H1 (cell line): ENCODE measurements around the gene MRPL9. TPM values are rescaled to one million over a fixed set of nuclear protein-coding genes. Genes with fewer than 3 reads are reported as not detected.

ENCODE experiments used
- CTCF ChIA-PET: fragments of 300-600 bp; sonication (Branson Sonifier 250); formaldehyde crosslinking; loops from one replicate; lab custom pipeline; 2021; ENCODE audit not compliant: partially characterized antibody; lab: Charles Lee
- POLR2A ChIA-PET: fragments of 300-600 bp; sonication (Branson Sonifier 250); formaldehyde crosslinking; loops from one replicate; lab custom pipeline; 2021; ENCODE audit warnings: inconsistent platforms; ENCODE audit not compliant: partially characterized antibody; lab: Charles Lee
- DNase-seq, 2 experiments: peaks; one replicate each; pipeline versions ENCODE4 v3.0.0 to v3.0.0-alpha.2; 2010 to 2022; ENCODE audit warnings: low spot score in 2 of 2, low read depth in 1 of 2, mixed read lengths in 1 of 2
- FAIRE-seq: peaks from 2 replicates; lab custom pipeline; 2011; peaks lifted over from hg19 to GRCh38; lab: Jason Lieb, UNC
- H2AFZ ChIP-seq: 2 replicates; pipeline ENCODE4 v1.8.1; 2012; ENCODE audit warnings: low read length, inconsistent platforms
- H2AK5ac ChIP-seq: 2 replicates; pipeline ENCODE4 v1.6.1; 2013; ENCODE audit warnings: low read depth, low read length
- H2BK120ac ChIP-seq: replicated peaks from 2 replicates; pipeline ENCODE3; 2013; ENCODE audit warnings: low read depth, low read length, inconsistent platforms
- H2BK12ac ChIP-seq: 2 replicates; pipeline ENCODE4 v1.6.1; 2013; ENCODE audit warnings: low read depth, low read length
- H2BK15ac ChIP-seq: 2 replicates; pipeline ENCODE4 v1.6.1; 2013; ENCODE audit warnings: low read length
- H2BK20ac ChIP-seq: 2 replicates; pipeline ENCODE4 v1.6.1; 2013; ENCODE audit warnings: low read length
- H2BK5ac ChIP-seq: 2 replicates; pipeline ENCODE4 v1.6.1; 2013; ENCODE audit warnings: low read depth, low read length
- H3K14ac ChIP-seq: 2 replicates; pipeline ENCODE4 v1.6.1; 2013; ENCODE audit warnings: inconsistent platforms; ENCODE audit not compliant: insufficient read length
- H3K18ac ChIP-seq: 2 replicates; pipeline ENCODE4 v1.6.1; 2013; ENCODE audit warnings: low read length; ENCODE audit errors: extremely low read depth
- H3K23ac ChIP-seq: 2 replicates; pipeline ENCODE4 v1.6.1; 2013; ENCODE audit warnings: inconsistent platforms; ENCODE audit not compliant: insufficient read length
- H3K23me2 ChIP-seq: 2 replicates; pipeline ENCODE4 v1.6.1; 2013; ENCODE audit warnings: low read depth, low read length
- H3K27ac ChIP-seq: 2 replicates; pipeline ENCODE4 v1.6.1; 2011; ENCODE audit warnings: low read depth, low read length, inconsistent platforms
- H3K27me3 ChIP-seq, 4 experiments: replicated peaks in 1 of 4; 1 replicate in 1 of 4; 2 replicates in 3 of 4; pipeline versions ENCODE4 v1.6.1 to v1.8.1; 2011 to 2013; ENCODE audit warnings: low read length in 3 of 4, mild to moderate bottlenecking in 3 of 4, inconsistent platforms in 2 of 4, mixed read lengths in 2 of 4, moderate library complexity in 1 of 4; ENCODE audit not compliant: control insufficient read depth in 3 of 4, insufficient read depth in 3 of 4; ENCODE audit errors: extremely low read depth in 1 of 4
- H3K36me3 ChIP-seq, 4 experiments: 2 replicates each; pipeline versions ENCODE4 v1.6.1 to v1.8.1; 2011 to 2013; ENCODE audit warnings: mild to moderate bottlenecking in 4 of 4, low read length in 3 of 4, moderate library complexity in 2 of 4, control low read depth in 1 of 4, inconsistent platforms in 1 of 4; ENCODE audit not compliant: insufficient read depth in 4 of 4, control insufficient read depth in 2 of 4
- H3K4ac ChIP-seq: replicated peaks from 2 replicates; pipeline ENCODE3; 2013; ENCODE audit warnings: low read length, low read depth, mixed read lengths, inconsistent platforms; ENCODE audit not compliant: insufficient read length
- H3K4me1 ChIP-seq, 4 experiments: replicated peaks in 1 of 4; 1 replicate in 1 of 4; 2 replicates in 3 of 4; pipeline versions ENCODE4 v1.6.1 to v1.8.1; 2011 to 2013; ENCODE audit warnings: low read length in 3 of 4, inconsistent platforms in 2 of 4, mixed read lengths in 1 of 4; ENCODE audit not compliant: insufficient read depth in 4 of 4, control insufficient read depth in 3 of 4
- H3K4me2 ChIP-seq, 2 experiments: 2 replicates each; pipeline versions ENCODE4 v1.6.1 to v1.8.1; 2011 to 2013; ENCODE audit warnings: low read depth in 2 of 2, low read length in 2 of 2, control low read depth in 1 of 2, inconsistent platforms in 1 of 2, mild to moderate bottlenecking in 1 of 2; ENCODE audit not compliant: insufficient read depth in 1 of 2
- H3K4me3 ChIP-seq, 4 experiments: fragments of 200-600, 300-600 bp in 1 of 4; sonication (generic), shearing (Covaris generic), sonication (Bioruptor Twin) in 1 of 4; 2 replicates each; pipeline versions ENCODE4 v1.5.1 to v1.8.1; 2011 to 2016; ENCODE audit warnings: low read length in 4 of 4, low read depth in 3 of 4, control low read depth in 2 of 4, inconsistent platforms in 2 of 4, mild to moderate bottlenecking in 2 of 4, mixed read lengths in 1 of 4, moderate library complexity in 1 of 4; ENCODE audit not compliant: insufficient read depth in 2 of 4; ENCODE audit errors: extremely low read depth in 1 of 4
- H3K56ac ChIP-seq: replicated peaks from 2 replicates; pipeline ENCODE3; 2013; ENCODE audit warnings: low read depth, mild to moderate bottlenecking, mixed read lengths, low read length, inconsistent platforms; ENCODE audit not compliant: insufficient read length
- H3K79me1 ChIP-seq: 2 replicates; pipeline ENCODE4 v1.6.1; 2013; ENCODE audit warnings: low read depth, low read length, control low read depth
- H3K79me2 ChIP-seq, 2 experiments: 2 replicates each; pipeline versions ENCODE4 v1.6.1 to v1.8.1; 2012 to 2013; ENCODE audit warnings: low read length in 2 of 2, mild to moderate bottlenecking in 2 of 2, inconsistent platforms in 1 of 2; ENCODE audit not compliant: insufficient read depth in 2 of 2, control insufficient read depth in 1 of 2
- H3K9ac ChIP-seq, 4 experiments: replicated peaks in 1 of 4; 1 replicate in 1 of 4; 2 replicates in 3 of 4; pipeline versions ENCODE4 v1.6.1 to v1.8.1; 2011 to 2013; ENCODE audit warnings: low read depth in 3 of 4, low read length in 3 of 4, control low read depth in 2 of 4, mild to moderate bottlenecking in 2 of 4, moderate library complexity in 2 of 4, inconsistent platforms in 1 of 4; ENCODE audit errors: extremely low read depth in 1 of 4
- H3K9me3 ChIP-seq, 2 experiments: 2 replicates each; pipeline versions ENCODE4 v1.6.1 to v1.8.1; 2012 to 2013; ENCODE audit warnings: mild to moderate bottlenecking in 2 of 2, moderate library complexity in 2 of 2, control low read depth in 1 of 2, inconsistent platforms in 1 of 2, low read depth in 1 of 2, low read length in 1 of 2, mixed read lengths in 1 of 2; ENCODE audit not compliant: insufficient read depth in 2 of 2
- H4K20me1 ChIP-seq, 2 experiments: replicated peaks in 1 of 2; 2 replicates each; pipeline versions ENCODE3 to v1.8.1; 2011 to 2013; ENCODE audit warnings: inconsistent platforms in 2 of 2, low read length in 2 of 2, mild to moderate bottlenecking in 1 of 2; ENCODE audit not compliant: insufficient read depth in 2 of 2, control insufficient read depth in 1 of 2
- H4K5ac ChIP-seq: 2 replicates; pipeline ENCODE4 v1.6.1; 2013; ENCODE audit warnings: low read length, low read depth, mixed read lengths, inconsistent platforms; ENCODE audit not compliant: insufficient read length
- H4K8ac ChIP-seq: 2 replicates; pipeline ENCODE4 v1.8.0; 2013; ENCODE audit warnings: mild to moderate bottlenecking, moderate library complexity, low read length, inconsistent platforms; ENCODE audit not compliant: insufficient read depth; ENCODE audit errors: extremely low read depth
- H4K91ac ChIP-seq: replicated peaks from 2 replicates; pipeline ENCODE3; 2013; ENCODE audit warnings: low read length, mixed read lengths, inconsistent platforms; ENCODE audit not compliant: insufficient read length
- EGR1 ChIP-seq: IDR thresholded peaks from 2 replicates; pipeline ENCODE4 v1.6.1; 2011; ENCODE audit warnings: low read depth, low read length, borderline replicate concordance
- EZH2 ChIP-seq: fragments of 200-600 bp; sonication (generic); IDR thresholded peaks from 2 replicates; pipeline ENCODE4 v1.7.1; 2012; ENCODE audit warnings: low read depth, mild to moderate bottlenecking, moderate library complexity, low read length, inconsistent platforms; ENCODE audit not compliant: severe bottlenecking
- KDM4A ChIP-seq: IDR thresholded peaks from one replicate; pipeline ENCODE4 v1.7.1; 2012; ENCODE audit warnings: low read depth, mild to moderate bottlenecking, moderate library complexity, low read length, inconsistent platforms; ENCODE audit not compliant: severe bottlenecking
- KDM5A ChIP-seq: fragments of 200-600 bp; IDR thresholded peaks from 2 replicates; pipeline ENCODE4 v1.7.1; 2012; ENCODE audit warnings: mild to moderate bottlenecking, low read length, inconsistent platforms, mixed read lengths
- NANOG ChIP-seq: IDR thresholded peaks from 2 replicates; pipeline ENCODE4 v1.6.1; 2011; ENCODE audit warnings: low read length, low read depth, mild to moderate bottlenecking, inconsistent platforms; ENCODE audit not compliant: insufficient read depth, poor library complexity, severe bottlenecking
- RAD21 ChIP-seq, 2 experiments: IDR thresholded peaks in 1 of 2; conservative IDR thresholded peaks in 1 of 2; 2 replicates each; pipeline ENCODE4 v1.6.1; 2011; ENCODE audit warnings: low read depth in 2 of 2, low read length in 2 of 2, improper control_type of control experiment in 1 of 2, inconsistent platforms in 1 of 2, mild to moderate bottlenecking in 1 of 2, moderate library complexity in 1 of 2
- RFX5 ChIP-seq: IDR thresholded peaks from 2 replicates; pipeline ENCODE4 v1.6.1; 2011; ENCODE audit warnings: low read depth, low read length, improper control_type of control experiment, borderline replicate concordance
- SAP30 ChIP-seq: fragments of 300-600 bp; sonication (generic); IDR thresholded peaks from 2 replicates; pipeline ENCODE4 v1.7.1; 2012; ENCODE audit warnings: low read length, moderate library complexity, mild to moderate bottlenecking, inconsistent platforms; ENCODE audit not compliant: insufficient read depth, insufficient replicate concordance
- SIX5 ChIP-seq: IDR thresholded peaks from 2 replicates; pipeline ENCODE4 v1.6.1; 2011; ENCODE audit warnings: mild to moderate bottlenecking, low read depth, low read length
- SP2 ChIP-seq: IDR thresholded peaks from 2 replicates; pipeline ENCODE4 v1.6.1; 2012; ENCODE audit warnings: mild to moderate bottlenecking, low read length, inconsistent platforms
- SUZ12 ChIP-seq: fragments of 200-600 bp; sonication (generic); IDR thresholded peaks from 2 replicates; pipeline ENCODE4 v1.6.1; 2012; ENCODE audit warnings: mild to moderate bottlenecking, inconsistent platforms, low read length, moderate library complexity, mixed read lengths
- WGBS, 2 experiments: shearing (Covaris generic) in 1 of 2; methylation state at CpG; one replicate each; pipeline versions ENCODE4 v1.1.6 to v1.1.7; 2013 to 2015; ENCODE audit warnings: low lambda C conversion rate in 2 of 2, mixed read lengths in 2 of 2, inconsistent platforms in 1 of 2, low coverage in 1 of 2, missing lambda C conversion rate in 1 of 2; ENCODE audit not compliant: insufficient replicate concordance in 2 of 2, insufficient coverage in 1 of 2, insufficient read length in 1 of 2; ENCODE audit errors: extremely low coverage in 1 of 2, missing lambda C conversion rate in 1 of 2; 5-methylcytosine and 5-hydroxymethylcytosine counted together
- polyA plus RNA-seq, 7 experiments: library from polyadenylated mRNA; depleted of rRNA in 3 of 7; stranded (reverse) in 5 of 7; unstranded in 2 of 7; fragments of >200 nt in 5 of 7; fragments of 200-250 nt in 2 of 7; gene quantifications; 1 replicate in 5 of 7; 2 replicates in 1 of 7; 4 replicates in 1 of 7; pipeline versions ENCODE4 v1.2.1 to v1.2.3, GENCODE V29; 2011 to 2013; ENCODE audit warnings: missing spikeins in 2 of 7, mixed read lengths in 2 of 7
- total RNA-seq: library from RNA; stranded (reverse); fragmentation: NEBNext Ultra II Directional; extraction: Animal tissue kit (Norgen Biotek cat#: 25700); gene quantifications from 2 replicates; pipeline ENCODE4 v1.2.1, GENCODE V29; 2021

Gene MRPL9
- total and polyA plus RNA-seq, 2 of the 8 experiments (the other 6 are each of a cell fraction or from before 2014, with no cell fraction given): 74.9 to 113 TPM

GRCh38 chr1:151775894-151776664 lies 12.8 kb upstream of the MRPL9 start:
- Histone ChIP-seq H3K4me1 (no peaks in the 10 kb centered on the region), H3K27me3 (peaks cover 0 to 1% (median 0%) of the 10 kb centered on the region in 4 experiments; a peak in 1 of 7 replicates), H3K36me3 (peaks cover 0 to 41% (median 13%) of the 10 kb centered on the region in 4 experiments; a peak in 6 of 8 replicates), H3K79me1 (no peaks in the 10 kb centered on the region), H2BK15ac (no peak overlapping the region), H2BK120ac (no peak overlapping the region), H3K79me2 (no peaks in the 10 kb centered on the region), H3K56ac (no peak overlapping the region), H3K4me3 (no peak overlapping the region), H4K91ac (no peak overlapping the region), H3K23ac (no peak overlapping the region), H3K9me3 (no peaks in the 10 kb centered on the region), H2BK20ac (no peak overlapping the region), H3K14ac (no peak overlapping the region), H2BK5ac (no peak overlapping the region), H3K4ac (no peak overlapping the region), H2AK5ac (no peak overlapping the region), H4K8ac (no peak overlapping the region), H3K23me2 (no peaks in the 10 kb centered on the region), H3K27ac (no peak overlapping the region), H4K20me1 (no peaks in the 10 kb centered on the region), H4K5ac (no peak overlapping the region), H3K9ac (no peak overlapping the region), H3K4me2 (no peak overlapping the region), H2BK12ac (no peak overlapping the region), H2AFZ (no peak overlapping the region), H3K18ac (no peak overlapping the region)
- WGBS, 2 experiments: 88% methylated on average over 7 of the region's 7 CpGs; no CpG with 5 or more reads in 1 of the 2 experiments
- ChIA-PET CTCF (interaction anchor here (0.5 to 1.2 kb wide), 4 partner anchors 17 to 61 kb away, joined by 3 to 4 read pairs (median 3); no protein-coding TSS in a partner anchor), POLR2A (no interaction called here)
- FAIRE-seq (no peak), DNase-seq (no peak)
- TF ChIP-seq EZH2 (no peak), SP2 (no peak), EGR1 (no peak), SAP30 (no peak), SIX5 (no peak), KDM4A (no peak), KDM5A (no peak), SUZ12 (no peak), RAD21 (IDR thresholded peaks at IDR 0.05 in 1 of 2, conservative IDR thresholded peaks at IDR 0.05 in 1 of 2; ENCODE audit: low read depth in 2 of 2, low read length in 2 of 2) (no peak), NANOG (no peak), RFX5 (no peak)
